Measurements from ENCODE around the gene ZNF791. TPM values are rescaled to one million over a fixed set of nuclear protein-coding genes. Genes with fewer than 3 reads are reported as not detected.

Gene ZNF791
- total and polyA plus RNA-seq, 2 experiments from 2014 or later: 12.2 to 15.3 TPM

- Mint-ChIP-seq H3K27me3 (ENCODE audit: insufficient read depth, low read depth, poor library complexity) (peaks cover 17% of the 10 kb centered on the region), H3K9me3 (peaks cover 8% of the 10 kb centered on the region), H3K4me1 (peaks cover 2% of the 10 kb centered on the region; the same call in 2 of the 3 replicates), H3K36me3 (ENCODE audit: low read depth) (peaks cover 17% of the 10 kb centered on the region), H3K27ac (no peak overlapping the region), H3K4me3 (no peak overlapping the region; the same call in 2 of the 3 replicates)
- Histone ChIP-seq H3F3A (replicated peaks; ENCODE audit: low read depth) (0 out of 2 replicates have a peak, but pooled peaks cover 7% of the 10 kb centered on the region), H3K27ac (ENCODE audit: low read depth) (no peak overlapping the region), H3K79me2 (replicated peaks; ENCODE audit: insufficient read depth) (no peaks in the 10 kb centered on the region), H3K9me2 (ENCODE audit: insufficient read depth) (no peaks in the 10 kb centered on the region), H2AFZ (no peak overlapping the region), H3K36me3 (ENCODE audit: insufficient read depth) (no peaks in the 10 kb centered on the region), H3K4me1 (ENCODE audit: insufficient read depth) (no peaks in the 10 kb centered on the region), H3K4me3 (no peak overlapping the region), H3K27me3 (ENCODE audit: insufficient read depth) (no peaks in the 10 kb centered on the region), H3K4me2 (no peak overlapping the region), H4K20me1 (replicated peaks; ENCODE audit: insufficient read depth) (no peaks in the 10 kb centered on the region)
- DNase-seq (ENCODE audit: low spot score) (no peak), ATAC-seq (no peak)
- TF ChIP-seq CTCF (conservative IDR thresholded peaks at IDR 0.05; ENCODE audit: low read depth in 2 of 2) (no peak), ZNF331 (CRISPR knock-in tag; IDR thresholded peaks at IDR 0.05; ENCODE audit: low read depth) (no peak), EZH2phosphoT487 (IDR thresholded peaks at IDR 0.05; ENCODE audit: unreplicated experiment) (no peak), POLR2AphosphoS5 (IDR thresholded peaks at IDR 0.05; ENCODE audit: low read depth) (no peak), ETS1 (IDR thresholded peaks at IDR 0.05) (no peak), ZNF114 (CRISPR knock-in tag; IDR thresholded peaks at IDR 0.05) (no peak), EZH2 (IDR thresholded peaks at IDR 0.05; ENCODE audit: low read depth, unreplicated experiment) (no peak)
These were observed 35.8 kb downstream of the ZNF791 start for GRCh38 chr19:12646551-12646950.

- H2AFZ ChIP-seq: no peak overlapping the region
- H3K27ac ChIP-seq (ENCODE audit: low read depth): no peak overlapping the region
- H3K4me3 ChIP-seq: 0 out of 2 replicates have a peak overlapping the region, but pooled peaks have one; percentile 53
- no peak for ATAC-seq
- Mint-ChIP-seq H3K36me3 (ENCODE audit: low read depth) (peaks cover 21% of the 10 kb centered on the region), H3K4me3 (no peak overlapping the region; the same call in 2 of the 3 replicates), H3K9me3 (peaks cover 8% of the 10 kb centered on the region), H3K27ac (no peak overlapping the region), H3K4me1 (peaks cover 2% of the 10 kb centered on the region; the same call in 2 of the 3 replicates), H3K27me3 (ENCODE audit: insufficient read depth, low read depth, poor library complexity) (peaks cover 17% of the 10 kb centered on the region)
- H3K9me2 ChIP-seq (ENCODE audit: insufficient read depth): no peaks in the 10 kb centered on the region
- H3K27me3 ChIP-seq (ENCODE audit: insufficient read depth): no peaks in the 10 kb centered on the region
- DNase-seq (ENCODE audit: low spot score): no peak
- TF ChIP-seq CREB1 (CRISPR knock-in tag; IDR thresholded peaks at IDR 0.05; ENCODE audit: low read depth) (no peak), NANOG (IDR thresholded peaks at IDR 0.05; ENCODE audit: borderline replicate concordance) (no peak), EZH2phosphoT487 (IDR thresholded peaks at IDR 0.05; ENCODE audit: unreplicated experiment) (no peak), STAT1 (IDR thresholded peaks at IDR 0.05; ENCODE audit: unreplicated experiment) (no peak), REST (IDR thresholded peaks at IDR 0.05; ENCODE audit: unreplicated experiment) (no peak), ZNF114 (CRISPR knock-in tag; IDR thresholded peaks at IDR 0.05) (no peak), JUNB (IDR thresholded peaks at IDR 0.05; ENCODE audit: unreplicated experiment) (no peak), POLR2AphosphoS5 (IDR thresholded peaks at IDR 0.05; ENCODE audit: low read depth) (no peak), ZNF331 (CRISPR knock-in tag; IDR thresholded peaks at IDR 0.05; ENCODE audit: low read depth) (no peak), EZH2 (IDR thresholded peaks at IDR 0.05; ENCODE audit: low read depth, unreplicated experiment) (no peak)
- 0 out of 2 replicates have a peak, but pooled peaks cover 7% of the 10 kb centered on the region for H3F3A ChIP-seq (replicated peaks; ENCODE audit: low read depth)
- no peaks in the 10 kb centered on the region for H4K20me1 ChIP-seq (replicated peaks; ENCODE audit: insufficient read depth)
- H3K4me2 ChIP-seq: peak overlapping the region; percentile 77; the same call in 1 of the 2 replicates
- no peaks in the 10 kb centered on the region for H3K36me3 ChIP-seq (ENCODE audit: insufficient read depth)
- H3K4me1 ChIP-seq (ENCODE audit: insufficient read depth): no peaks in the 10 kb centered on the region
- no peaks in the 10 kb centered on the region for H3K79me2 ChIP-seq (replicated peaks; ENCODE audit: insufficient read depth)
These were observed 36.3 kb downstream of the ZNF791 start for GRCh38 chr19:12647047-12647446.

Measured in GM23338 (cell line).